ENCODE results near the gene SLC38A10. TPM values are rescaled to one million over a fixed set of nuclear protein-coding genes. Genes with fewer than 3 reads are reported as not detected.

SLC38A10 gene
- total RNA-seq, 4 donors from 2014 or later = 126 to 206 (median 169) TPM

GRCh38 chr17:81246679-81247338, 48.3 kb downstream of the SLC38A10 start:
- H3K27ac ChIP-seq = no peak overlapping the region
- peaks cover 0 to 5% (median 0%) of the 10 kb centered on the region in 3 donors for H3K36me3 ChIP-seq
- H3K4me1 ChIP-seq = peaks cover 0 to 17% (median 0%) of the 10 kb centered on the region in 4 donors
- H3K4me3 ChIP-seq = no peak overlapping the region
- H3K27me3 ChIP-seq = no peaks in the 10 kb centered on the region
- no peak for DNase-seq
- TF ChIP-seq CTCF (IDR thresholded peaks at IDR 0.05) = no peak
- no peak for TF ChIP-seq POLR2A (IDR thresholded peaks at IDR 0.05)
- no peaks in the 10 kb centered on the region for H3K9me3 ChIP-seq

DNA sequence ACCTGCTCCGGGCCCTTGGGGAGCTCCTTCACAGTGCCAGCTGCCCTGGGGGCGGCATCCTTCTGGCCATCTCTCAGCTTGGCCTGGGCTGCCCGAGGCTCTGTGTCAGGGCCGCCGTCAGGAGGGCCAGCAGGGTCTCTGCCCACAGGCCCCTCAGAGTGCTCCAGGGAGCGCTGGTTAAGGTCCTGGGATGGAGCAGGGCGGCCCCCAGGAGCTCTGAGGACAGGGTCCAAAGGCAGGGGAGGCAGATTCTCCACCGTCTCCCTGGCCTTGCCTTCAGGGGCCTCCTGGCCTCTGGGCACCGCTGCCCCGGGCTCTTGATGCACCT, 48.8 kb downstream of the SLC38A10 start:
- no peaks in the 10 kb centered on the region for H3K9me3 ChIP-seq
- H3K36me3 ChIP-seq = peaks cover 0 to 5% (median 0%) of the 10 kb centered on the region in 3 donors
- DNase-seq = no peak
- H3K27me3 ChIP-seq = no peaks in the 10 kb centered on the region
- H3K27ac ChIP-seq = no peak overlapping the region
- H3K4me3 ChIP-seq = no peak overlapping the region
- TF ChIP-seq POLR2A (IDR thresholded peaks at IDR 0.05) (no peak), CTCF (IDR thresholded peaks at IDR 0.05) (no peak)
- H3K4me1 ChIP-seq = peaks cover 0 to 20% (median 0%) of the 10 kb centered on the region in 4 donors

DNA sequence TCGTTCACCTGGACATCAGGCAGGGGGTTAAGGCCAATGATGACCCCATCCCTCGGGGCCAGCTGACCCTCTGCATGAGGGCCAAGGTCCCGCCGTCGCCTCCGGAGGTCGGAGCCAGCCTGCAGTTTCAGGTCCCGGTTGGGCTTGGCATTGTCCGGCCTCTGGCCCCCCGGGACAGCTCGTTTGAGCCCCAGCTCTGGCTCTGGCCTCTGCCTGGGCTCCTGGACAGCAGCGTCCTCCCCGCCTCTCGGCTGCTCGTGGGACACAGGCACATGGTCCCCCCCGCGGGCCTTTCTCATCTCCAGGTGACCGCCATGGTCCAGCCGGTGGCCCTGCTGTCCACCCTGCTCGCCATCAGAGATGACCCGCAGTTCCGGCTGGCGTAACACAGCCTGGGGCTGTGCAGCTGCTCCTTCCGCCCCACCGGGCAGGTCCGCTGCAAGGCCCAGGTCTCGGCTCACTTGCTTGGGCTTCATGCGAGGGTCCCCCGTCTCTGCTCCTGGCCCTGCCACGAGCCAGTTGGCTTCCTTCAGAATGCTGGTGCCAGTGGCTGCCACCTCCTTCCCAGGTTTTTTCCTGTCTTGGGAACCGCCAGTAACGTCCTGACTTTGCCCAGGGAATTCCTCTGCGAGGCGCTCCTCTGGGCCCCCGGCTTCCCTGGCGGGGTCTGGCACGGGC, 49.3 kb downstream of the SLC38A10 start:
- H3K9me3 ChIP-seq = no peaks in the 10 kb centered on the region
- peaks cover 0 to 5% (median 0%) of the 10 kb centered on the region in 3 donors for H3K36me3 ChIP-seq
- TF ChIP-seq CTCF (IDR thresholded peaks at IDR 0.05) (no peak), POLR2A (IDR thresholded peaks at IDR 0.05) (no peak)
- H3K4me3 ChIP-seq = no peak overlapping the region
- no peaks in the 10 kb centered on the region for H3K27me3 ChIP-seq
- peaks cover 0 to 16% (median 0%) of the 10 kb centered on the region in 4 donors for H3K4me1 ChIP-seq
- no peak overlapping the region for H3K27ac ChIP-seq
- no peak for DNase-seq

- Histone ChIP-seq H3K4me3 (no peak overlapping the region), H3K36me3 (peaks cover 0 to 5% (median 0%) of the 10 kb centered on the region in 3 donors), H3K4me1 (peaks cover 0 to 16% (median under 1%) of the 10 kb centered on the region in 4 donors), H3K9me3 (no peaks in the 10 kb centered on the region), H3K27ac (no peak overlapping the region), H3K27me3 (no peaks in the 10 kb centered on the region)
- TF ChIP-seq POLR2A (IDR thresholded peaks at IDR 0.05) (no peak), CTCF (IDR thresholded peaks at IDR 0.05) (no peak)
- DNase-seq = no peak
Measured at GRCh38 chr17:81245024-81245664, 50.0 kb downstream of the SLC38A10 start.

GRCh38 chr17:81244358-81245023, 50.6 kb downstream of the SLC38A10 start:
- Histone ChIP-seq H3K4me1 (peaks cover 0 to 18% (median 5%) of the 10 kb centered on the region in 4 donors), H3K27ac (no peak overlapping the region), H3K9me3 (no peaks in the 10 kb centered on the region), H3K36me3 (peaks cover 0 to 1% (median 0%) of the 10 kb centered on the region in 3 donors), H3K4me3 (no peak overlapping the region), H3K27me3 (no peaks in the 10 kb centered on the region)
- no peak for DNase-seq
- TF ChIP-seq CTCF (IDR thresholded peaks at IDR 0.05) = no peak
- TF ChIP-seq POLR2A (IDR thresholded peaks at IDR 0.05) = no peak
